Vagina (tissue), 2 donors: ENCODE measurements around the gene NUP37. TPM values are rescaled to one million over a fixed set of nuclear protein-coding genes. Genes with fewer than 3 reads are reported as not detected.

Experiments used
- DNase-seq, 2 donors: peaks; one replicate each; pipeline ENCODE4 v3.0.0-alpha.2; 2017; ENCODE audit errors: extremely low spot score in 2 of 2
- H3K27ac ChIP-seq: fragments of 200-600 bp; sonication (generic); one replicate; pipeline ENCODE4 v1.5.1; 2019
- H3K27me3 ChIP-seq: fragments of 200-600 bp; sonication (generic); one replicate; pipeline ENCODE4 v1.5.1; 2019
- H3K36me3 ChIP-seq, 2 donors: fragments of 200-600 bp; sonication (generic); one replicate each; pipeline ENCODE4 v1.5.1; 2017 to 2019
- H3K4me1 ChIP-seq: fragments of 200-600 bp; sonication (generic); one replicate; pipeline ENCODE4 v1.5.1; 2019
- H3K4me3 ChIP-seq, 2 donors: fragments of 200-600 bp; sonication (generic); 1 replicate in 1 of 2; 2 replicates in 1 of 2; pipeline ENCODE4 v1.5.1; 2016 to 2019
- H3K9me3 ChIP-seq: fragments of 200-600 bp; sonication (generic); one replicate; pipeline ENCODE4 v1.5.1; 2019
- POLR2A ChIP-seq, 2 donors: fragments of 450-650 bp; IDR thresholded peaks; one replicate each; pipeline ENCODE4 v1.6.1; 2017; ENCODE audit warnings: antibody characterized with exemption in 2 of 2, mild to moderate bottlenecking in 2 of 2, moderate library complexity in 2 of 2
- POLR2AphosphoS5 ChIP-seq, 2 donors: sonication (generic); formaldehyde crosslinking; IDR thresholded peaks; one replicate each; pipeline ENCODE4 v1.9.0; 2017; ENCODE audit warnings: antibody characterized with exemption in 2 of 2, mild to moderate bottlenecking in 2 of 2, low read depth in 1 of 2; ENCODE audit not compliant: insufficient read depth in 1 of 2
- intact Hi-C: fragments of 100-400 bp; cut with DNase I; formaldehyde crosslinking; loops from one replicate; pipeline ENCODE4 v1.15.1; 2023
- total RNA-seq: library from RNA; depleted of rRNA; stranded (reverse); fragments of >200 nt; gene quantifications from one replicate; pipeline ENCODE4 v1.2.3, GENCODE V29; 2016
- TF ChIP-seq, protein P1 (sequence below), 3 experiments: fragments of 450-650 bp in 2 of 3; fragments of 200-600 bp in 1 of 3; sonication (generic) in 1 of 3; IDR thresholded peaks; one replicate each; pipeline ENCODE4 v1.5.1; 2017 to 2019; ENCODE audit warnings: antibody characterized with exemption in 3 of 3, mild to moderate bottlenecking in 2 of 3, moderate library complexity in 2 of 3

NUP37 gene
- total RNA-seq, 1 donor from 2014 or later, result 22.6 TPM

DNA sequence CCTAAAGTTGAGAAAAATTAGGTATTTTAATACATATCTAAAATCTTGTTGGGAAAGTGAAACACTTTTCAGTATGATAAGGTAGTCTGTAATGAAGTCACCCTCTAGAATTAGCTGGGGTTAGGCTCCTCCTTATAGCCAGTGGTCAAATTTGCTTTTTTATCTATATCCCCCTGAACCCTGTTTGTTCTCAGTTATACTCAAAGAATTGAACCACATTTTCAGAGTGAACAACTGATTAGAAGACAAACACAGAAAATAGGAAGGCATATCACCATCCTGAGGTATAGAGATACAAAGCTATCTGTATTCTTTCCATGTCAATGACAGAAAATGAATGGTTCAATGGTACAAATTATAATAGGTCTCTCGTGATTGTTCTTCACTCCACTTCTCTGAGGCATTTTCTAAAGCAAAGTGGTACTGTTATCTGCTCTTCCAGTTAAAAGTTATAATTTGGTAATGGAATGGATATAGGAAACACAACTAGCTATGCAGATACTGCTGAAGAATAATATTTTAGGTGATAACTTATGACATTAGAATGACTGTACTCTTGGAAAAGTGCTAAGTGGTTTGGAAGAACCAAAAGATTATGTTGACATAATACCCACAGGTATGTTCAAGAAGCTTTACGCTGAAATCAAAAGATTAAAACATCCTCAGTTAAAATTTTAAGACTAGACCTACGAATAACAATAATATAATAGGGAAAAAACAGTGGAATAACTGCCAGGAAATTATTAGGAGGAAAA is 85.7 kb downstream of the NUP37 start:
- Histone ChIP-seq H3K4me3 (no peak overlapping the region), H3K9me3 (no peaks in the 10 kb centered on the region), H3K36me3 (peaks cover 0 to 23% of the 10 kb centered on the region in 2 donors), H3K27ac (no peak overlapping the region), H3K27me3 (no peaks in the 10 kb centered on the region), H3K4me1 (no peaks in the 10 kb centered on the region)
- no peak for DNase-seq
- intact Hi-C loops, result no loop called here
- TF ChIP-seq POLR2A (IDR thresholded peaks at IDR 0.05), result no peak
- TF ChIP-seq, protein P1, sequence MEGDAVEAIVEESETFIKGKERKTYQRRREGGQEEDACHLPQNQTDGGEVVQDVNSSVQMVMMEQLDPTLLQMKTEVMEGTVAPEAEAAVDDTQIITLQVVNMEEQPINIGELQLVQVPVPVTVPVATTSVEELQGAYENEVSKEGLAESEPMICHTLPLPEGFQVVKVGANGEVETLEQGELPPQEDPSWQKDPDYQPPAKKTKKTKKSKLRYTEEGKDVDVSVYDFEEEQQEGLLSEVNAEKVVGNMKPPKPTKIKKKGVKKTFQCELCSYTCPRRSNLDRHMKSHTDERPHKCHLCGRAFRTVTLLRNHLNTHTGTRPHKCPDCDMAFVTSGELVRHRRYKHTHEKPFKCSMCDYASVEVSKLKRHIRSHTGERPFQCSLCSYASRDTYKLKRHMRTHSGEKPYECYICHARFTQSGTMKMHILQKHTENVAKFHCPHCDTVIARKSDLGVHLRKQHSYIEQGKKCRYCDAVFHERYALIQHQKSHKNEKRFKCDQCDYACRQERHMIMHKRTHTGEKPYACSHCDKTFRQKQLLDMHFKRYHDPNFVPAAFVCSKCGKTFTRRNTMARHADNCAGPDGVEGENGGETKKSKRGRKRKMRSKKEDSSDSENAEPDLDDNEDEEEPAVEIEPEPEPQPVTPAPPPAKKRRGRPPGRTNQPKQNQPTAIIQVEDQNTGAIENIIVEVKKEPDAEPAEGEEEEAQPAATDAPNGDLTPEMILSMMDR (IDR thresholded peaks at IDR 0.05), result no peak
- no peak for TF ChIP-seq POLR2AphosphoS5 (IDR thresholded peaks at IDR 0.05; ENCODE audit: insufficient read depth in 1 of 2, low read depth in 1 of 2)

DNA sequence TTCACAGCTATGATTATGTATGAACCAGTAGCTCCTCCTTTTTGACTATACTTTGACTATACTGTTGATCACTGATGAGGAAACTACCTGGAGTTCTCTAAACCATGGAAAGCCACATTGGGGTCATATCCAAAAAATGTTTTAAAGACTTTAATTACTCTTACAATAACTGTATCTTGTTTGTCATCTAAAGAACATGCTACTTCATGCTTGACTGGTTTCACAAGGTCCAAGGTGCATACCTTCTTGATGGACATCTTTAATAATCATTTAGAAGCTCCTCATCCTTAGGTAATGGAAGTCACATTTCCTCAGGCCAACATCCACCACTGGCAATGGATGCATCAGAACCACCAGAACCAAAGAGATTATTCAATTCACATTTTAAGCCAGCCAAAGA is 88.1 kb downstream of the NUP37 start:
- H3K36me3 ChIP-seq, result peaks cover 0 to 8% of the 10 kb centered on the region in 2 donors
- no peaks in the 10 kb centered on the region for H3K9me3 ChIP-seq
- intact Hi-C loops, result no loop called here
- TF ChIP-seq POLR2A (IDR thresholded peaks at IDR 0.05), result no peak
- no peak for TF ChIP-seq POLR2AphosphoS5 (IDR thresholded peaks at IDR 0.05; ENCODE audit: insufficient read depth in 1 of 2, low read depth in 1 of 2)
- TF ChIP-seq, protein P1 (IDR thresholded peaks at IDR 0.05), result no peak
- no peak overlapping the region for H3K4me3 ChIP-seq
- no peaks in the 10 kb centered on the region for H3K27me3 ChIP-seq
- no peaks in the 10 kb centered on the region for H3K4me1 ChIP-seq
- H3K27ac ChIP-seq, result no peak overlapping the region
- DNase-seq, result no peak

DNA sequence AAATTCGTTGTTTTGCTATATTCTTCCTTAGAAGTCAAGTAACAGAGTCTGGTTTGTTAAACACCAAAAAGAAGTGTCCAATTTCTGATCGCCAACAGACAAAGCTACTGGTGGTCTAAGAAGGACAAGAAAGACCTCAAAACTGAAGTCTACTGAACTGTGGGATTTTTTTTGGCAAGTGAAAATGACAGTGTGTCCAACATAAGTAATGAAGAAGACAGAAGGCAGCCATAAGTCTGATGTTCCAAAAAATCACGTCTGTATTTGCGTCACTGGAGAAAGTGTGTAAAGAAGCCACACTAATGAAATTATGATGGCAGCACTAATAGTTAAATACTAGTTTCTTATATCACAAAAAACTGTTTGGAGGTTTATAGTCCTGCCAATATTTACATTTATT is 90.8 kb downstream of the NUP37 start:
- no peaks in the 10 kb centered on the region for H3K27me3 ChIP-seq
- no peaks in the 10 kb centered on the region for H3K9me3 ChIP-seq
- H3K4me3 ChIP-seq, result no peak overlapping the region
- intact Hi-C loops, result no loop called here
- TF ChIP-seq, protein P1 (IDR thresholded peaks at IDR 0.05), result no peak
- TF ChIP-seq POLR2A (IDR thresholded peaks at IDR 0.05) (no peak), POLR2AphosphoS5 (IDR thresholded peaks at IDR 0.05; ENCODE audit: insufficient read depth in 1 of 2, low read depth in 1 of 2) (no peak)
- H3K27ac ChIP-seq, result no peak overlapping the region
- H3K4me1 ChIP-seq, result no peaks in the 10 kb centered on the region
- H3K36me3 ChIP-seq, result no peaks in the 10 kb centered on the region
- DNase-seq, result no peak

DNA sequence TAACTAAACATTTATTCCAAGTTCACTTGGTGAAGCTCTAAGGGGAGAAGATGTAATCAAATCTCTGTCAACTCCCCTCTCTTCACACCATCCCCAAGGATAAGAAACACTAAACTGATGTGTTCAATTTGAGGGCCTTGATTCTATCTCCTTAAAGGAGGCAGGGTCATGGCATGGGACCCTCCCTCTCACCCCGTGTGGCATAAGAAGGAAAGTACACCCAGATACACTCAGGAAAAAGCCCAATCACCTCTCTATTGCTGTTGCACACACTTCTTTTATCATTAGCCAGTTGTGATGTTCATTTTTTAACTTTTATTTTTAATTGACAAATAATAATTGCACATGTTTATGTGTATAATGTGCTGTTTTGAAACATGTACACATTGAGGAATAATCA is 93.2 kb downstream of the NUP37 start:
- H3K4me1 ChIP-seq, result no peaks in the 10 kb centered on the region
- no peak overlapping the region for H3K4me3 ChIP-seq
- H3K27ac ChIP-seq, result no peak overlapping the region
- H3K36me3 ChIP-seq, result no peaks in the 10 kb centered on the region
- no peak for DNase-seq
- no peaks in the 10 kb centered on the region for H3K27me3 ChIP-seq
- no peak for TF ChIP-seq POLR2AphosphoS5 (IDR thresholded peaks at IDR 0.05; ENCODE audit: insufficient read depth in 1 of 2, low read depth in 1 of 2)
- no peak for TF ChIP-seq POLR2A (IDR thresholded peaks at IDR 0.05)
- TF ChIP-seq, protein P1 (IDR thresholded peaks at IDR 0.05), result no peak
- no peaks in the 10 kb centered on the region for H3K9me3 ChIP-seq
- intact Hi-C loops, result no loop called here

DNA sequence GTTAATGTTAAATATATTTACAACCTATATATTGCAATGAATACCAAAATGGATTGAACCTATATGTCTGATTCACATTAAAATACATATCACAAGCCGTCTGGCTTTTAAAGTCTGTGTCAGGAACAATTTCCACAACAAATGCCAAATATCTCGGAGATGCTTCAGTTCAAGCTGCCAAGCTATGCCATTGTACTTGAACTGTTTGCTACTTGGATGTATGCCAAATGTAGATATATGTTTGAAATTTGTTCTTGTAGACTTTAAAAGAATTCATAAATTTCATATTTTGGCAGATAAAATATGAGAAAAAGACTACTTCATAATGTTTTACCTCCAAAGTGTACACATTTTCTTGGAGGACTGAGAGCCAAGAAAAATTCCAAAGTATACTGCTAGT is 95.1 kb downstream of the NUP37 start:
- Histone ChIP-seq H3K27me3 (no peaks in the 10 kb centered on the region), H3K27ac (no peak overlapping the region), H3K4me1 (no peaks in the 10 kb centered on the region), H3K36me3 (no peaks in the 10 kb centered on the region), H3K4me3 (no peak overlapping the region), H3K9me3 (no peaks in the 10 kb centered on the region)
- DNase-seq, result no peak
- no peak for TF ChIP-seq POLR2A (IDR thresholded peaks at IDR 0.05)
- TF ChIP-seq, protein P1 (IDR thresholded peaks at IDR 0.05), result no peak
- TF ChIP-seq POLR2AphosphoS5 (IDR thresholded peaks at IDR 0.05; ENCODE audit: insufficient read depth in 1 of 2, low read depth in 1 of 2), result no peak
- intact Hi-C loops, result no loop called here
